NAMALWA (cell line): ENCODE results near the gene DICER1.
A peak's percentile ranks its signal among the peaks of the same experiment; 100 is the strongest.
"Not testable (repeated sequence)": the region's sequence is repeated elsewhere in the genome, so short reads cannot be mapped to it uniquely, and the experiment has no call there.

Experiments
- DNase-seq: peaks from one replicate; pipeline ENCODE4 v3.0.0-alpha.2; 2015; ENCODE audit warnings: low spot score

The DICER1 gene, protein sequence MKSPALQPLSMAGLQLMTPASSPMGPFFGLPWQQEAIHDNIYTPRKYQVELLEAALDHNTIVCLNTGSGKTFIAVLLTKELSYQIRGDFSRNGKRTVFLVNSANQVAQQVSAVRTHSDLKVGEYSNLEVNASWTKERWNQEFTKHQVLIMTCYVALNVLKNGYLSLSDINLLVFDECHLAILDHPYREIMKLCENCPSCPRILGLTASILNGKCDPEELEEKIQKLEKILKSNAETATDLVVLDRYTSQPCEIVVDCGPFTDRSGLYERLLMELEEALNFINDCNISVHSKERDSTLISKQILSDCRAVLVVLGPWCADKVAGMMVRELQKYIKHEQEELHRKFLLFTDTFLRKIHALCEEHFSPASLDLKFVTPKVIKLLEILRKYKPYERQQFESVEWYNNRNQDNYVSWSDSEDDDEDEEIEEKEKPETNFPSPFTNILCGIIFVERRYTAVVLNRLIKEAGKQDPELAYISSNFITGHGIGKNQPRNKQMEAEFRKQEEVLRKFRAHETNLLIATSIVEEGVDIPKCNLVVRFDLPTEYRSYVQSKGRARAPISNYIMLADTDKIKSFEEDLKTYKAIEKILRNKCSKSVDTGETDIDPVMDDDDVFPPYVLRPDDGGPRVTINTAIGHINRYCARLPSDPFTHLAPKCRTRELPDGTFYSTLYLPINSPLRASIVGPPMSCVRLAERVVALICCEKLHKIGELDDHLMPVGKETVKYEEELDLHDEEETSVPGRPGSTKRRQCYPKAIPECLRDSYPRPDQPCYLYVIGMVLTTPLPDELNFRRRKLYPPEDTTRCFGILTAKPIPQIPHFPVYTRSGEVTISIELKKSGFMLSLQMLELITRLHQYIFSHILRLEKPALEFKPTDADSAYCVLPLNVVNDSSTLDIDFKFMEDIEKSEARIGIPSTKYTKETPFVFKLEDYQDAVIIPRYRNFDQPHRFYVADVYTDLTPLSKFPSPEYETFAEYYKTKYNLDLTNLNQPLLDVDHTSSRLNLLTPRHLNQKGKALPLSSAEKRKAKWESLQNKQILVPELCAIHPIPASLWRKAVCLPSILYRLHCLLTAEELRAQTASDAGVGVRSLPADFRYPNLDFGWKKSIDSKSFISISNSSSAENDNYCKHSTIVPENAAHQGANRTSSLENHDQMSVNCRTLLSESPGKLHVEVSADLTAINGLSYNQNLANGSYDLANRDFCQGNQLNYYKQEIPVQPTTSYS (N-terminal part only)

DNA sequence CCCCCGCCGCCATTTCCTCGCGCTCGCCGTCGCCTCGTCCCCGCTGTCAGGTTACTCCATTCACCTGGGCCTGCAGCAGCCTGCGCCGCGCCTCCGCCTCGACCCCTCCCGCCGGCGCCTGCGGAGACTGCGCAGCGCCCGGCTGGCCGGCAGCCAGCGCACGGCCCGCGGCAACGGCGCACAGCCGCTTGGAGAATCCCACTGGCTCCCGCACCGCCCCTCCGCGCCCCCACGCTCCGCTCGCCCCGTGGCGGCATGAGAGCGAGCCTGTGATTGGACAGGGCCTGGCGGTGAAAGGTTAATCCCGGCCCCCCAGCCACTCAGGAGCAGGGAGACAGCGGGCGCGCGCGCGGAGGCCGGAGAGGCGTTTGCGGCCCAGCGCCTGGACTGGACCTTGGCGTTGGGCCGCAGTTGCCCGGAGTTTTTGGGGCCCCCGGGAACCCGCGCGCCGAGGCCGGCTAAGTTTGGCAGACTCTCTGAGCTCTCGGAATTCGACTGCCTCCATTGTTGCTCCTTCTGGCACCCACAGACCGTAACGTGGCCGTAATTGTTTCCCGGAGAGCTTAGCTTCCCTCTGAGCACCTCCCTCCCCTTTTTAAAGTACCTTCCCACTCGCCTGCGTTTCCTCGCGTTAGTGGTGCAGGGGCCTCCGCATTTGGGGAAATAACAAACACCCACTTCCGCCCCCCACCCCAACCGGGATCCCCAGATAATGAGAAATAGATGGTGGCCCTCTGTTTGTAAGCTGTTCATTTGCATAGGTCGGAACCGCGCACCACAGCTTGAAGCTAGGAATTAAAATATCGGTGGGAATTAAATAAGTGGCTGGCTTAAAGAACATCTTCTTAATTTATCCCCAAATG lies at the start of gene DICER1:
DICER1 (minus strand) TSS at position 203 of the 863 bp plus-strand sequence. CDS start 24,071 bp downstream, outside the sequence.
- DNase-seq = peak; percentile 90

DNA sequence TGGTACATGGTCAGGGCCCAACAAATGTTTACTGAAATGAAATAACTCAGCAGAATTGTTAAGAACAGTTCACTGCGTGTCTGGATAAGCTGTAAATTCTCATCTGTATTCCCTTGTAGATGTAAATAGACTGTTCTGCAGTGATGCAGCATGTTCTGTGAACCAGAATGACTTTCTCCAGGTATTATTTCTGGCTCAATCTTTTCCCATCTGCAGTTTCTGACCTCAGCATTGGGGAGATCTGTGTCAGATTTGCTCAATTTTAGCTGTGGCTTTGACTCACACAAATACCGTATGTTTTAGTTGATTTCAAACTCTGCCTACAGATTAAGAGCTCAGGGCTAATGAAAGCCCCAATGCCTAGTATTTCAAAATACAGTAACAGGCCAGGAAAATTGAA lies 49.2 kb upstream of the DICER1 start:
- no peak for DNase-seq

DNA sequence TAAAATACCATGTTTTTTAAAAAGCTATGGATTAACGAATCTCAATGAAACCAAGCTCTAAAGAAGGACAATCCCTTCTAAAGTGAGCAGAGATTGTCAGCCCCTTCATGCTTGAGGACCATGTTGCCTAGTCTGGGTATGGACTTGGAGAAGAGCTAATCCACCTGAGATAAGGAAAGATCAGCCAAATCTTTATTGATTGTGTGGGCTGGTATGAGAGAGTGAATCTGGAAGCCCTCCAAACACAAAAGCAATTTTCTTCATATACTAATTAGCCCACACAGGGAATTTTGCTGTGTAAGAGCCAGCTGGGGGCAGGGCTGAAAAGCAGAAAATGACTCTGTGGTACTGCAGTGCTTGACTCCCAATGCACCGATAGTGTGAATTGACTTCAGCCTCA lies 47.4 kb upstream of the DICER1 start:
- no peak for DNase-seq

DNA sequence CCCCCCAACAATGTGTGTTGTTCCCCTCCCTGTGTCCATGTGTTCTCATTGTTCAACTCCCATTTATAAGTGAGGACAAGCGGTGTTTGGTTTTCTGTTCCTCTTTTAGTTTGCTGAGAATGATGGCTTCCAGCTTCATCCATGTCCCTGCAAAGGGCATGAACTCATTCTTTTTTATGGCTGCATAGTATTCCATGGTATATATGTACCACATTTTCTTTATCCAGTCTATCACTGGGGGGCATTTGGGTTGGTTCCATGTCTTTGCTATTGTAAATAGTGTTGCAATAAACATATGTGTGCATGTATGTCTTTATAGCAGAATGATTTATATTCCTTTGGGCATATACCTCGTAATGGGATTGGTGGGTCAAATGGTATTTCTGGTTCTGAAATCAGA lies 44.4 kb upstream of the DICER1 start:
- DNase-seq = not testable (repeated sequence)

DNA sequence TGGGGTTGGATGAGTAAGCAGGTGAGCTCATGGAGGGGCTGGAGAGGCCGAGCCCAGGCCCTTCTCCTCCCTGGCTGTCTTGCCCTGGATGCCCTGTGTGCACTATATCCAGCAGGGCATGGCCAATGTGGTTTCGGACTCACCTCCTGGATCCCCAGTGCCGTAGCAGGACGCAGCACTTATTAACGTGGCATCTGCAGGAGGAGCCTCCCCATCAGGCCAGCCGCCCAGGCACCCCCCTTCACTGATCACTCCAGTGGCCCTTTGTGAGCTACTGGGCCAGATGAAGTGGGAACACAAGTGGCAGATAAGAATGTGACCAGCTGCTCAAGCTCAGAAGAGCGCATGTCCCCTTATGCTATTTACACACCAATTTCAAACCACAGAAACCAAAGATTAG lies 43.1 kb upstream of the DICER1 start:
- no peak for DNase-seq

DNA sequence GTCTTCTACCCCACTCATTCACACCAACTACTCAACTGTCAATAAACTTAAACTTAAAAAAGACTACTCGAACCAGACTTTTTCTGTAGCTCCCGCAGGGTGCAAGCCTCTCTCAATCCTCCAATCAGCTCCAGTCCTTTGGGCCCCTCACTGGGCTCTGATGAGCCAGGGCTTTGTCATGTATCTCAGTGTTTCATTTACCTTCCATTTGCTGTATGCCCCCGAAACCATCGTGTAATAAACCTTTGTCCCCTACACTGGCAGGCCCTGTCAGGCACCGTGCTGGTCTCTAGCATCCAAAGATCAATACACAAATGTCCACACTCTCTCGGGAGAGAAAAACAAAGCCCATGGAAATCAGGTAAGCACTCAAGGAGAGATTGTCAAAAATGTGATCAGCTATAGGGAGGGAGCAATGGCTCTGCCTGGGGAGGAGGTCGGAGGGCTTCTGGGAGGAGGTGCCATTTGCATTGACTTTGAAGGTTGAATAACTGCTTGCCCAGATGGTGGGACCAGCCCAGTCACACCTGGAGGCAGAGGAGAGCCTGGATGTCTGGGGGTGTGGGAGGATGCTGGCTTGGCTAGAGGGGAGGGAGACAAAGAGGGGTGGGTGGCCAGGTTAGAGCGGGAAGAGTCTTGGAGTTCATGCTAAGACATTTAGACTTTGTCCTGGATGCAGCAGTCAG lies 42.1 kb upstream of the DICER1 start:
- DNase-seq = no peak

DNA sequence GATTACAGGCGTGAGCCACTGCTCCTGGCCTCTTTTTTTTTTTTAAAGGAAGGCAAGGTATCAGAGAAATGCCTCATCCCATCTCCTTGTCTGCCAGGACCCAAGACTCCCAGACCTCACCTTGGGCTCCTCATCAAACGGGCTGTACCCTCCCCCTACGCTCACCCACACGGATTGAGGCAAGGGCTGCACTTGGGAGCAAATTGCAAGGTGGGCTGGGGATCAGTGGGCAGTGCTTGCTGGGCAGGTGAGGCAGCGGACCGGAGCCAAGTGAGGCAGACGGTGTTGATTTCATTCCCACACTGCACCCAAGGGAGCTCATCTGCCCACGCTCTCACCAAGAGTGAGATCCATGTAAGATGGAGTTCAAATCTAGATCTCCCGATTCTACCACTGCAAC lies 41.0 kb upstream of the DICER1 start:
- DNase-seq = no peak

DNA sequence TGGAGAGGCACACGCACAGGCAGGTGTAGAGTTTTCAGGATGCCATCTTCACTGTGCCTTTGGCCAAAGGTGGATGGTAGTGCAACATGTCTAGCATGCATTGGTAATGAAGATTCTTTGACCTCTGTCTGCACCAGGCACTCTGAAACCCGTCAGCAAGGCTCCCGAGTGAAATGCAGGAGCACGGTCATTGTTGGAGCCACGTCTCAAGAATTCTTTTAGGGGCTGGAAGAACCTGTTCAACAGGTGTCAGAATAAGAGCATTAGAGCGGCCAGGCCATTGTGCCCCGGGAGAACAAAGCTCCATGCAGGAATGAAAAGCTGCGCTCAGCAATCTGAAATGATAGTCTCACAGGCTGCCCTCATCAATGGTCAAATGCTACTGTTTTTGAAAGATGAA lies 40.2 kb upstream of the DICER1 start:
- DNase-seq = no peak

DNA sequence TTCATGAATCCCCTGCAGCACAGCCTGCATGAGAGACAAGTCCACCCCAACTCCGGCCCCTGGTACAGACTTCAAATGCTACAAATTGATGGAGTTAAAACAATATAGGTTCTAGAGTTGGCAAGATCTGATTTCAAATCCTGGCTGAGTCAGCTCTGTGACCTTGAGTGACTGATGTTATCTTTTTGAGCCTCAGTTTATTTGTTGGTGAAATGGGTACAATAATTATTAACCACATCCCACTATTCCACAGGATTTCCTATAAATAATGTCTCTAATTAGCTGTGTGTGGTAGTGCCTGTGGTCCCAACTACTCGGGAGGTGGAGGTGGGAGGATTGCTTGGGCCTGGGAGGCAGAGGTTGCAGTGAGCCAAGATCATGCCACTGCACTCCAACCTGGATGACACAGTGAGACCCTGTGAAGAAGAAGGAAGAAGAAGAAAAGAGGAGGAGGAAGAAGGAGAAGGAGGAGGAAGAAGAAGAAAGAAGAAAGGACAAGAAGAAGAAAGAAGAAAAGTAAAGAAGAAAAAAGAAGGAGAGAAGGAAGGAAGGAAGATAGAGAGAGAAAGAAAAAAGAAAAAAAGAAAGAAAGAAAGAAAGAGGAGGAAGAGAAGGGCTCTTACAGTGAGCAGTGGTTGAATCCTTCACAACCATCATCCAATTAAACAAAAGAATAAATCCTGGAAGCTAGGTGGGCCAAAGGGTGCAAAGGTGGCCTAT lies 39.7 kb upstream of the DICER1 start:
- DNase-seq = no peak

DNA sequence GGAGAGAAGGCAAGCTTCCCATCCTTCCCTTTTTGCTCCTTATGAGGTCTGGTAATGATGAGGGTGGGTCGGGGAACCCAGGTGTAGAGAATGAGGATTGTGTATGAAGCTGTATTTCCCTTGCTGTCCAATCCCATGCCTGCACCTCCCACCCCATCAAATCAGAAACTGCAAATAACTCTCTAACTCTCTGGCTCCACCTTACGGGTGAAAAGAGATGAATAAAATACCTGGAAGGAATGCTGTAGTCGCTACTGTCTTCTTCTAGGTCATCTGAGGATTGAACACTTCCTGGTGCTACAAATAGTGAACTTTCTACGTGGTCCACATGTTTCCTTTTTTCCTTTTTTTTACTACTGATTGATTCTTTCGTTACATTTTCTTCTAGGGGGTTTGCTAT lies 38.9 kb upstream of the DICER1 start:
- DNase-seq = peak; percentile 75

DNA sequence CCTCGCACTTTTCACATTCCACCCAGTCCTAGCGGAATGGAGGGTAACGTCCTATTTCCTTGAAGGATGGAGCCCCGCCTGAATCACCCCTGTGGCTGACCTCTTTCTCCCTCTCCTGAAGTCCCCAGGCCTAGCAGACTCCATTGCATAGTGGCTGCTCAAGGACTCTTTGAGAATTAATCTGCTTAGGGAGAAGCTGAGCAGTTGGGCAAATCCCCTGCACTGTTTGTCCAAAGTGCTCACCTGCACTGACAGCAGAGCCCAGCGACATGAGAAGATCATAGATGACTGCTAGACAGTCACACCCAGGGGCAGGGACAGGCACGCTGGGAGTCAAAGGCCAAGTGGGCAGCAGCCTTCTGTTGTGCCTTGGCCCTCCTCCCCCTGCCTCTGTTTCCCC lies 37.7 kb upstream of the DICER1 start:
- no peak for DNase-seq

DNA sequence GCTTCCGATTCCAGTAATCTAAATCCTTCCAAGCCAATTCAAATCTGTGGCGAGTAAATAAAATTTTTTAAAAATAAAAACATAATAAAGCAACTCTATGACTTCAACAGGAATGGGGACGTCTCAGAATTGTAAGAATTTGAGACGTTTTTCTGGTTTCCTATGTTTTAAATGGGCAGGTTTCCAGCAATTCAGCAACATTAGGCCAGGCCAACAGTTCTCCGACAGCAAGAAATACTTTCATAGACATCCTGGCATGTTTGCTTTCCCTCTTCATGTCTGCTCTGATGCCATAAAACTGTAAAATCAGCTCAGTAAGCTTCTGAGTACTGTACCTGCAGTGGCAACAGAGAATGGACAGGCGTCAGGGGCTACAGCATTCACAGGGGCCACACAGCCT lies 35.8 kb upstream of the DICER1 start:
- no peak for DNase-seq

DNA sequence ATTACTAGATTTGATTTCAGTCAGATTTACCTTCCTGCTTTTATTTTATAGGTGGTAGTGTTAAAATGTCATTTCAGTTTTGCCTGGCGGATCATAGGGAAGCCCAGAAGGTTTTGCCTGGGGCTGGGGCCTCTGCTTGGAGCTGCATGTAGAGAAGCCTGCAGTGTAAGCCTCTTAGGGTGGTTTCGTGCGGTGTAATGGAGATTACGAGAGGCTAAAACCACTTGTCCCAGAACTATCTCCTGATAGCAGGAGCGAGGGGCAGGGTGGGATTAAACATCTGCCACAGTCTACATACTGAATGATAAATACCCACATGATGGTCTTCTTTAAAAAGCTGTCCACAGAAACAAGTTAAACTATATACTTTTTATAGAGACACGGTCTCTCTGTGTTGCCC lies 35.0 kb upstream of the DICER1 start:
- DNase-seq = no peak

DNA sequence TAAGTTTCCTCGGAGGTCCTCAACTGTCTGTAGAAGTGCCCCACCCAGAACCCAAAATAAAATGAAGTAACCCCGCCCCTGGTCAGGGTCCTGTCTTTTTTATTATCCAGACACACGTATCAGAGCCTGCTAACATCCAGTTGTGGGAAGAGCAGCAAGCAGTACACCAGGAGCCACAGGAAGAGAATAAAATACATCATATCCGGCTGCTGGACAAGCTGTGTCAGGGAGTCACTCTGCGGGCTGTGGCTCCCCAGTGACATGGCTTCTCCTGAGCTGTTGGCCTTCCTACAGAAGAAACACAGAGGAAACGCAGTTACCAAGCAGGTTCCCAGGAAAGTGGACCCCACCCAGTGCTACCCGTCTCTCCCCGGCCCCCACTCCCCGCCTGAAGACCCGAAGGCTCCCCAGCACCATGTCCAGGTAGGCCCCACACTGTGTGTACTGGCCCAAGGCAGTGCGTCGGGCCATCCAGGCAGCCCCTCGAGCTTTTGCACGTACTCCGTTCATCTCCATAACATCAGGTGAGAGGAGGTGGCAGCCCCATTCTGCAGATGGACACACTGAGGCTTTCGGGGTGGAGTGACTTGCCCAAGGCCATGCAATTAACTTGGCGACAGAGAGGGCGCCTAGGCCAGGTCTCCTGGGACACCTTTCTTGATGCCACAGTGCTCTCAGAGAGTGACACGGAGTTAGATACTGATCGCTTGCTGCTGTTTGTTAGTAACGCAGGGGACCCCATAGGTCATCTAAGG lies 34.3 kb upstream of the DICER1 start:
- DNase-seq = no peak

DNA sequence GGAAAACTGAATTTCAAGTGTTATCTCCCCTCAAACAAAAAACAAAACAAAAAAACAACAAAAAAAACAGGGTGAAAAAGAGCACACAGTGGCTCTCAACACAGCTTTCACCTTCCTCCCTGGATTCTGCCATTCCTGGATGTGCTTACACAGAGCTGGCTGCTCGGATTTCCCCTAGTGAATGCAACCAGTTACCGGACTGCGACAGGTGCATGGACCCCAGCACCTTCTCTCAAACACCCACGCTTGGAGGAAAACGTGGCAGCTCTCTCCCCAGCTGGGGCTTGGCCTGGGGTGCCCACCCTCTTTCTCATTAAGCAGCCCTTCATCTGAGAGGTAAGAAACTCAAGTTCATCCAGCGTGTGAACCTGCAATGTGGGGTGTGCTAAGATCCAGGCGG lies 33.5 kb upstream of the DICER1 start:
- DNase-seq = no peak

DNA sequence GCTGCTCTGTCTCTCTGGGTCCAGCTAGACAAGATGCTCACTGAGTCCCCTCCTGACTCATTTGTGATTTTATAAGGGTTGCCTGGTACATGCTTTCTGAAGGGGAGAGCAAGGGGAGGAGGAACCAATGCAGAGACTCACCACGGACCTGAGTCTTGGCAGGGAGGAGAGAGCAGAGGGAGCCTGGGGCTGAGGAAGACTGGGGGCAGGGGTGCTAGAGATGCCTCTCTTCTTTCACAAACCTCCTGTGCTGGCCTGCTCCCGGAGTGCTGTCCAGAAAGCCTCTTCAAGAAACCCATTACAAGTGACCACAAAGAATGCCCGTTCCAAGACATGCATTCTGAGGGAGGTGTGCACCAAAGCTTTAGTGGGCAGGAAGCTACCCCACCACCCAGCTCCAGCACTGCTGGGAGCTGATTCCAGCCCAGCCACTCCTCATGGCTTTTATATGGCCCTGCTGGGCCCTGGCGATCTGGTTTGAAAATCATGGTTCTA lies 33.1 kb upstream of the DICER1 start:
- no peak for DNase-seq

DNA sequence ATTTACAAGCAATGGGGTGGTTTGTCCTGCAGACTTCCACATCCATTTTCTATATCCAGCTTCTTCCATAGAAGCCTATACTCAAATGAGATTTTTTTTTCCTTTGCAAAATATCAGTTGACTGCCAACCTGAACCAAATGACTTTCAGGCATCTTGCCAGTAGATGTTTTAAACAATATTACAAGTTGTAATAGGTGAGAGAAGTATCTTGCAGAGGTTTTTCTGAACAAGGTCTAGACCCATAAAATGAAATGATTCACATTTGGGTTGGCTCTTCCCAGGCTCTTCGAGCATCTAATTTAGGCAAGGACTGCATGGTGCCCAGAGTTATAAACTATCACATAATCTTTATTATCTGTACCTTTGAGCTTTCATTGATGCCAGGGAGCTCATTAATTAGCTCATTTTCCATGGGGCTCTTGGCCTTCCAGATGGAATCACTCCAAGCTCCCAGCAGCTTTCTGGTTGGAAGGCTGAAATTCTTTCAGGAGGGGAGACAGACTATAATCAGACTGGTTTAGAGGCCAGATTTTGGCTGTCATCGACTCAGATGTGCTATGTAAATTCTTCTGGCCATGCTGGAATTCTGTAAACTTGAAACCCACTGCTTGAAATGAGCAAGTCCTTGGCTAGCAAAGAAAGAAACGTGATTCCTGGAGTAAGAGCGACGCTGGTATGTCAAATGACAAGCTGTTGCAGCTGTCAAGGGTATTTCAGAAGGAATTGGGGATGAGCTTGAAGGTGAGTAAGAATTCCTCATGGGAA lies 32.2 kb upstream of the DICER1 start:
- DNase-seq = no peak

DNA sequence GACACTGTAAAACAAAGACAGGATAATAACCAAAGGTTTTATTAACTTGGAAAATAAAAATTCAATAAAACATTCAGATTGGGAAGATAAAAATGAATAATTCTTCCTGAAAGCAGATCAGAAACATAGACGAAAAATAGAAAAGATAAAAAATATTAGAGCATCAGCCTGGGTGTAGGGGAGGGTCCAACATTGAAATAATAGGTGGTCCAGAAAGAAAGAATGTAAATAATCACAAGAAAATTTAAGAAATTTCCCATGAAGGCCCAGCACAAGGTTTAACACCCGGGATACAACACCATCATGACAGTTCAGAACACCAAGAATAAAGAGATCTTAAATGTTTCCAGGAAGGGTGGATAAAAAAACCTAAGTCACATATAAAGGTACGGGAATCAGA lies 31.1 kb upstream of the DICER1 start:
- DNase-seq = no peak
